PC-9 (cell line): Measurements from ENCODE around the gene RECQL5. TPM values are rescaled to one million over a fixed set of nuclear protein-coding genes. Genes with fewer than 3 reads are reported as not detected.

ENCODE experiments used
- BruUV-seq: library from RNA; stranded (reverse); fragments of 400-500 nt; replicated peaks from 2 replicates; lab custom pipeline; 2021; lab: Mats Ljungman, UMichigan
- CTCF ChIA-PET: fragments of 300-600 bp; sonication (Branson Sonifier 250); formaldehyde crosslinking; loops from one replicate; lab custom pipeline; 2022; ENCODE audit warnings: antibody characterized with exemption; lab: Charles Lee
- POLR2A ChIA-PET: fragments of 300-600 bp; sonication (Branson Sonifier 250); formaldehyde crosslinking; loops from one replicate; lab custom pipeline; 2022; ENCODE audit warnings: antibody characterized with exemption; ENCODE audit not compliant: unreplicated experiment; lab: Charles Lee
- DNase-seq, 2 experiments: peaks; one replicate each; pipeline versions ENCODE4 v3.0.0 to v3.0.0-alpha.2; 2015 to 2022; ENCODE audit warnings: mixed read lengths in 1 of 2
- H2AFZ ChIP-seq: fragments of 200-600 bp; sonication (generic); 2 replicates; pipeline ENCODE4 v1.8.1; 2017; ENCODE audit warnings: antibody characterized with exemption
- H3F3A ChIP-seq: fragments of 200-600 bp; sonication (generic); 2 replicates; pipeline ENCODE4 v1.8.1; 2017; ENCODE audit warnings: antibody characterized with exemption, mild to moderate bottlenecking, low read depth; ENCODE audit not compliant: insufficient read depth
- H3K27ac ChIP-seq: fragments of 200-600 bp; sonication (generic); 2 replicates; pipeline ENCODE4 v1.6.1; 2016; ENCODE audit warnings: mixed run types
- H3K27me3 ChIP-seq: fragments of 200-600 bp; sonication (generic); 2 replicates; pipeline ENCODE4 v1.6.1; 2016; ENCODE audit warnings: low read depth, mixed run types; ENCODE audit not compliant: insufficient read depth
- H3K36me3 ChIP-seq: fragments of 200-600 bp; sonication (generic); 2 replicates; pipeline ENCODE4 v1.6.1; 2016; ENCODE audit warnings: low read depth, mixed run types
- H3K4me1 ChIP-seq: fragments of 200-600 bp; sonication (generic); replicated peaks from 2 replicates; pipeline ENCODE4 v1.6.1; 2016; ENCODE audit warnings: mixed run types; ENCODE audit not compliant: insufficient read depth
- H3K4me2 ChIP-seq: fragments of 200-600 bp; sonication (generic); 2 replicates; pipeline ENCODE4 v1.6.1; 2017; ENCODE audit warnings: mixed run types
- H3K4me3 ChIP-seq: fragments of 200-600 bp; sonication (generic); 2 replicates; pipeline ENCODE4 v1.6.1; 2016; ENCODE audit warnings: mixed run types
- H3K79me2 ChIP-seq: fragments of 200-600 bp; sonication (generic); 2 replicates; pipeline ENCODE4 v1.6.1; 2017; ENCODE audit warnings: low read depth, mixed run types
- H3K9me2 ChIP-seq: fragments of 200-600 bp; sonication (generic); 2 replicates; pipeline ENCODE4 v1.8.1; 2017; ENCODE audit warnings: mild to moderate bottlenecking; ENCODE audit not compliant: insufficient read depth
- H3K9me3 ChIP-seq: fragments of 200-600 bp; sonication (generic); 2 replicates; pipeline ENCODE4 v1.8.1; 2016; ENCODE audit warnings: low read depth; ENCODE audit not compliant: insufficient read depth
- H4K20me1 ChIP-seq: fragments of 200-600 bp; sonication (generic); 2 replicates; pipeline ENCODE4 v1.8.1; 2017; ENCODE audit not compliant: insufficient read depth
- EZH2 ChIP-seq: fragments of 200-600 bp; sonication (generic); IDR thresholded peaks from 2 replicates; pipeline ENCODE4 v1.8.0; 2017; ENCODE audit warnings: antibody characterized with exemption, low read depth
- intact Hi-C: fragments of 100-400 bp; cut with micrococcal nuclease; formaldehyde crosslinking; loops from one replicate; pipeline ENCODE4 v1.10.0; 2022; ENCODE audit not compliant: unreplicated experiment
- total RNA-seq: library from RNA; stranded (reverse); gene quantifications from 2 replicates; pipeline ENCODE4 v1.2.3, GENCODE V29; 2021
- TF ChIP-seq, protein P1 (sequence below): fragments of 200-600 bp; sonication (generic); conservative IDR thresholded peaks from 2 replicates; pipeline ENCODE4 v1.6.1; 2017; ENCODE audit warnings: mixed run types, antibody characterized with exemption, mild to moderate bottlenecking, moderate library complexity

The RECQL5 gene
- total RNA-seq, 1 experiment from 2014 or later = 41.0 TPM

DNA sequence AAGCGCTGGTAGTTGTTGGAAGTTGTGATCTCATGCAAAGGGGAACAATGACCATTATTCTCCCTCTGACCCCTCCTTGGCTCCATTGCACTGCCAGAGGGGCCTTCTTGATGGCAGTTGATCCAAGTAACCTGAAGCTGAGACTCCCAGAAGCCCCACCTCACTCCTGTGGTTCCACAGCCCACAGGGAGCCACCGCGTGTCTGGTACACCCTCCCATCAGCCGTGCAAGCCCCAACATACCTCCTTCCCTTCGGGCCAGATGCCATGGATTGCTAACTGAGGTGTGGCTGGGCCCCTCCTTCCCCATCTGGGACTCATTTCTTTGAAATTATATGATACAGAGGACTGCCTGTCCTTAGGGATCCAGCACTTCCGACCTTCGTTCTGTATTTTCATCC is 18.0 kb upstream of the RECQL5 start:
- Histone ChIP-seq H3K4me3 (no peak overlapping the region), H3K36me3 (0 out of 2 replicates have a peak, but pooled peaks cover 4% of the 10 kb centered on the region), H3K9me3 (no peaks in the 10 kb centered on the region), H3F3A (peaks cover 58% of the 10 kb centered on the region), H3K27me3 (no peaks in the 10 kb centered on the region), H3K27ac (peak overlapping the region; percentile 76), H3K4me2 (peak overlapping the region; percentile 50), H4K20me1 (no peaks in the 10 kb centered on the region), H2AFZ (no peak overlapping the region), H3K79me2 (peaks cover 70% of the 10 kb centered on the region), H3K4me1 (peaks cover 88% of the 10 kb centered on the region), H3K9me2 (no peaks in the 10 kb centered on the region)
- DNase-seq = peak; percentile 86 to 96
- intact Hi-C loops = loop anchor here (1.0 to 2.0 kb wide), 3 partner anchors 38 to 192 kb away; no protein-coding TSS in a partner anchor
- no peak for TF ChIP-seq EZH2
- TF ChIP-seq, protein P1, sequence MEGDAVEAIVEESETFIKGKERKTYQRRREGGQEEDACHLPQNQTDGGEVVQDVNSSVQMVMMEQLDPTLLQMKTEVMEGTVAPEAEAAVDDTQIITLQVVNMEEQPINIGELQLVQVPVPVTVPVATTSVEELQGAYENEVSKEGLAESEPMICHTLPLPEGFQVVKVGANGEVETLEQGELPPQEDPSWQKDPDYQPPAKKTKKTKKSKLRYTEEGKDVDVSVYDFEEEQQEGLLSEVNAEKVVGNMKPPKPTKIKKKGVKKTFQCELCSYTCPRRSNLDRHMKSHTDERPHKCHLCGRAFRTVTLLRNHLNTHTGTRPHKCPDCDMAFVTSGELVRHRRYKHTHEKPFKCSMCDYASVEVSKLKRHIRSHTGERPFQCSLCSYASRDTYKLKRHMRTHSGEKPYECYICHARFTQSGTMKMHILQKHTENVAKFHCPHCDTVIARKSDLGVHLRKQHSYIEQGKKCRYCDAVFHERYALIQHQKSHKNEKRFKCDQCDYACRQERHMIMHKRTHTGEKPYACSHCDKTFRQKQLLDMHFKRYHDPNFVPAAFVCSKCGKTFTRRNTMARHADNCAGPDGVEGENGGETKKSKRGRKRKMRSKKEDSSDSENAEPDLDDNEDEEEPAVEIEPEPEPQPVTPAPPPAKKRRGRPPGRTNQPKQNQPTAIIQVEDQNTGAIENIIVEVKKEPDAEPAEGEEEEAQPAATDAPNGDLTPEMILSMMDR = no peak
- ChIA-PET CTCF (interaction anchor here (0.6 kb wide), 2 partner anchors 25 to 36 kb away, joined by 3 to 5 read pairs; no protein-coding TSS in a partner anchor), POLR2A (interaction anchor here (0.5 to 2.3 kb wide), 4 partner anchors 15 to 566 kb away, joined by 3 to 13 read pairs (median 6); partner anchors contain the start of genes ITGB4 and TRIM47)
- no TSS peak for BruUV-seq

DNA sequence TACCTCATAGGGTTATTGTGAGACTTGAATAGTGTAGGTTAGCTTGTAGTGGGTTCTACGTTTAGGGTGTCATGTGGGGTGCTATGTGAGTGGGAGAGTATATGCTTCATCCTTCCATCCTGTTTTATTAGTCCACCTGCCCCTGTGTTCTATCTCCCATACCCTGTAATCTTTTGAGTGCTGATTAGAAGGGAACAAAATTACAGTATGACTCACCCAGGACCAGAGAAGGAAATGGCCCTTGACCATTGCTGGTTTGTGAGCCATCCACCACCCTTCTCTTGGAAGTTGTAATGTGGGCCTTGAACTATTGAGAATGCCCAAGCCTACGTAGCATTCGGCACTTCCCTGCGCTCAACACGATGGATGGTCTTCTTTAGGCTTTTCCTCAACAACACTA is 17.3 kb upstream of the RECQL5 start:
- no peak for TF ChIP-seq EZH2
- TF ChIP-seq, protein P1 = no peak
- Histone ChIP-seq H3K9me2 (no peaks in the 10 kb centered on the region), H3K27me3 (no peaks in the 10 kb centered on the region), H3K36me3 (0 out of 2 replicates have a peak, but pooled peaks cover 4% of the 10 kb centered on the region), H3K4me3 (no peak overlapping the region), H3K79me2 (peaks cover 70% of the 10 kb centered on the region), H3K4me1 (peaks cover 88% of the 10 kb centered on the region), H3K27ac (peak overlapping the region; percentile 76), H3F3A (peaks cover 58% of the 10 kb centered on the region), H4K20me1 (no peaks in the 10 kb centered on the region), H2AFZ (no peak overlapping the region), H3K4me2 (peak overlapping the region; percentile 50), H3K9me3 (no peaks in the 10 kb centered on the region)
- POLR2A ChIA-PET = interaction anchor here (0.5 to 2.3 kb wide), 4 partner anchors 30 to 135 kb away, joined by 3 to 27 read pairs (median 10); partner anchors contain the start of gene ITGB4
- DNase-seq = no peak
- CTCF ChIA-PET = interaction anchor here (0.6 kb wide), 1 partner anchor 25 kb away, joined by 5 read pairs; no protein-coding TSS in a partner anchor
- intact Hi-C loops = loop anchor here (2.0 kb wide), 1 partner anchor 193 kb away; no protein-coding TSS in a partner anchor
- TSS peak; percentile 77 for BruUV-seq

DNA sequence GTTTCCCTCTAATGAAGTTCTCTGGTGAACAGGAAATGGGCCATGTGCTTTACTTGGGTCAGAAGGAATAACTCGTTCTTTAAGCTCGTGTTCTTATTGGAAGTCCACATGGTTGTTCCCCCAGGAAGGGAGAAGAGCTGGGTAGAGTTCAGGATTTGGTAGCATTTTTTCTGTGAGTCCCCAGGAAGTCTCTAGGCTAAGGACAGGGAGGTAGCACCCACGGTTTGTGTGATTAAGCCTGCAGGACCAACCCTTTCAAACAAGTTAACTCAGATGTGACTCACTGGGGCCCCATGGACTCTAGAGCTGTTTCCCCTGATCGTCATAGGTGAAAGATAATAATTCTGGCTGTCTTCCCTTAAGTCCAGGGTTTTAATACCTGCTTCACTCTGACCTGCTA is 16.6 kb upstream of the RECQL5 start:
- 0 out of 2 replicates have a peak, but pooled peaks cover 4% of the 10 kb centered on the region for H3K36me3 ChIP-seq

More for the DNA sequence above, 16.6 kb upstream of the RECQL5 start:
- Histone ChIP-seq H3K9me2 (no peaks in the 10 kb centered on the region), H2AFZ (no peak overlapping the region), H3K4me1 (peaks cover 88% of the 10 kb centered on the region), H3F3A (peaks cover 58% of the 10 kb centered on the region), H3K27ac (peak overlapping the region; percentile 76), H3K79me2 (peaks cover 70% of the 10 kb centered on the region), H3K4me3 (no peak overlapping the region), H3K27me3 (no peaks in the 10 kb centered on the region), H3K4me2 (peak overlapping the region; percentile 50), H3K9me3 (no peaks in the 10 kb centered on the region), H4K20me1 (no peaks in the 10 kb centered on the region)
- POLR2A ChIA-PET = interaction anchor here (0.5 to 2.3 kb wide), 6 partner anchors 31 to 134 kb away, joined by 3 to 27 read pairs (median 6); partner anchors contain the start of gene ITGB4
- intact Hi-C loops = no loop called here
- CTCF ChIA-PET = interaction anchor here (0.6 to 1.2 kb wide), 2 partner anchors 8 to 66 kb away, joined by 3 to 6 read pairs; no protein-coding TSS in a partner anchor
- DNase-seq = peak; percentile 56 to 86
- TF ChIP-seq, protein P1 = no peak
- TF ChIP-seq EZH2 = no peak
- BruUV-seq = no TSS peak
